HFFc6 (cell line): ENCODE measurements around the gene ASAP2. TPM values are rescaled to one million over a fixed set of nuclear protein-coding genes. Genes with fewer than 3 reads are reported as not detected.

Experiments used
- DNase-seq: peaks from one replicate; pipeline ENCODE4 v3.0.0-alpha.2; 2018
- H3K27ac Mint-ChIP-seq: 2 replicates; pipeline ENCODE4 v1.8.0; 2020; ENCODE audit warnings: mild to moderate bottlenecking, mixed read lengths
- H3K27me3 Mint-ChIP-seq: 2 replicates; pipeline ENCODE4 v1.8.0; 2021; ENCODE audit warnings: mild to moderate bottlenecking, moderate library complexity, mixed read lengths; ENCODE audit not compliant: insufficient read depth
- H3K36me3 Mint-ChIP-seq: 2 replicates; pipeline ENCODE4 v1.8.0; 2021; ENCODE audit warnings: low read depth, mixed read lengths
- H3K4me1 Mint-ChIP-seq: 2 replicates; pipeline ENCODE4 v1.8.0; 2020; ENCODE audit warnings: low read depth, mixed read lengths
- H3K4me3 Mint-ChIP-seq: 2 replicates; pipeline ENCODE4 v1.8.0; 2020; ENCODE audit warnings: mild to moderate bottlenecking, moderate library complexity, mixed read lengths
- H3K9me3 Mint-ChIP-seq: 2 replicates; pipeline ENCODE4 v1.8.0; 2020; ENCODE audit warnings: mild to moderate bottlenecking, mixed read lengths
- total RNA-seq, 6 experiments: library from RNA; stranded (reverse); fragmentation: NEBNext Ultra II Directional; extraction: Animal tissue kit (Norgen Biotek cat#: 25700); gene quantifications; 2 replicates in 1 of 6; 3 replicates in 5 of 6; pipeline ENCODE4 v1.2.3, GENCODE V29; 2021
- TF ChIP-seq, protein P1 (sequence below): fragments of 200-600 bp; sonication (generic); IDR thresholded peaks from 2 replicates; pipeline ENCODE4 v1.5.0; 2021; ENCODE audit warnings: antibody characterized with exemption, mild to moderate bottlenecking

Gene ASAP2
- total RNA-seq, 6 experiments from 2014 or later, result 31.2 to 37.4 (median 34.3) TPM

DNA sequence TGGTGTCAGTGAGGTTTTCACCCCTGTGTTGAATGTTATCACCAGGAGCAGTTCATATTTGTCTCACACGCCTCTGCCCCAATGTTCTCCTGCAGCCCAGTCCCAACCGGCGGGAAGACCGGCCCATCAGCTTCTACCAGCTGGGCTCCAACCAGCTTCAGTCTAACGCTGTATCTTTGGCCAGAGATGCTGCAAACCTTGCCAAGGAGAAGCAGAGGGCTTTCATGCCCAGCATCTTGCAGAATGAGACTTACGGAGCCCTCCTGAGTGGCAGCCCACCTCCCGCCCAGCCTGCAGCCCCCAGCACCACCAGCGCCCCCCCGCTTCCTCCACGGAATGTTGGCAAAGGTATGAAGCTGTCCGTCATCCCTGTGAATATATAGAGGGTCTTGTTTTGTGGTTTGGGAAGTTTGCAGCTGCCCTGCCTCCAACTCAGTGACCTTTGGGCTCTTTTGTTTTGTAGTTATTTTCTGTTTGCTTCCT is 181.6 kb downstream of the ASAP2 start:
- peaks cover 7% of the 10 kb centered on the region for H3K27me3 Mint-ChIP-seq
- no peak for DNase-seq
- no peak overlapping the region for H3K4me3 Mint-ChIP-seq
- H3K27ac Mint-ChIP-seq, result no peak overlapping the region
- TF ChIP-seq, protein P1, sequence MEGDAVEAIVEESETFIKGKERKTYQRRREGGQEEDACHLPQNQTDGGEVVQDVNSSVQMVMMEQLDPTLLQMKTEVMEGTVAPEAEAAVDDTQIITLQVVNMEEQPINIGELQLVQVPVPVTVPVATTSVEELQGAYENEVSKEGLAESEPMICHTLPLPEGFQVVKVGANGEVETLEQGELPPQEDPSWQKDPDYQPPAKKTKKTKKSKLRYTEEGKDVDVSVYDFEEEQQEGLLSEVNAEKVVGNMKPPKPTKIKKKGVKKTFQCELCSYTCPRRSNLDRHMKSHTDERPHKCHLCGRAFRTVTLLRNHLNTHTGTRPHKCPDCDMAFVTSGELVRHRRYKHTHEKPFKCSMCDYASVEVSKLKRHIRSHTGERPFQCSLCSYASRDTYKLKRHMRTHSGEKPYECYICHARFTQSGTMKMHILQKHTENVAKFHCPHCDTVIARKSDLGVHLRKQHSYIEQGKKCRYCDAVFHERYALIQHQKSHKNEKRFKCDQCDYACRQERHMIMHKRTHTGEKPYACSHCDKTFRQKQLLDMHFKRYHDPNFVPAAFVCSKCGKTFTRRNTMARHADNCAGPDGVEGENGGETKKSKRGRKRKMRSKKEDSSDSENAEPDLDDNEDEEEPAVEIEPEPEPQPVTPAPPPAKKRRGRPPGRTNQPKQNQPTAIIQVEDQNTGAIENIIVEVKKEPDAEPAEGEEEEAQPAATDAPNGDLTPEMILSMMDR, result no peak
- H3K36me3 Mint-ChIP-seq, result peaks cover 39% of the 10 kb centered on the region
- no peaks in the 10 kb centered on the region for H3K9me3 Mint-ChIP-seq
- H3K4me1 Mint-ChIP-seq, result peaks cover 14% of the 10 kb centered on the region

DNA sequence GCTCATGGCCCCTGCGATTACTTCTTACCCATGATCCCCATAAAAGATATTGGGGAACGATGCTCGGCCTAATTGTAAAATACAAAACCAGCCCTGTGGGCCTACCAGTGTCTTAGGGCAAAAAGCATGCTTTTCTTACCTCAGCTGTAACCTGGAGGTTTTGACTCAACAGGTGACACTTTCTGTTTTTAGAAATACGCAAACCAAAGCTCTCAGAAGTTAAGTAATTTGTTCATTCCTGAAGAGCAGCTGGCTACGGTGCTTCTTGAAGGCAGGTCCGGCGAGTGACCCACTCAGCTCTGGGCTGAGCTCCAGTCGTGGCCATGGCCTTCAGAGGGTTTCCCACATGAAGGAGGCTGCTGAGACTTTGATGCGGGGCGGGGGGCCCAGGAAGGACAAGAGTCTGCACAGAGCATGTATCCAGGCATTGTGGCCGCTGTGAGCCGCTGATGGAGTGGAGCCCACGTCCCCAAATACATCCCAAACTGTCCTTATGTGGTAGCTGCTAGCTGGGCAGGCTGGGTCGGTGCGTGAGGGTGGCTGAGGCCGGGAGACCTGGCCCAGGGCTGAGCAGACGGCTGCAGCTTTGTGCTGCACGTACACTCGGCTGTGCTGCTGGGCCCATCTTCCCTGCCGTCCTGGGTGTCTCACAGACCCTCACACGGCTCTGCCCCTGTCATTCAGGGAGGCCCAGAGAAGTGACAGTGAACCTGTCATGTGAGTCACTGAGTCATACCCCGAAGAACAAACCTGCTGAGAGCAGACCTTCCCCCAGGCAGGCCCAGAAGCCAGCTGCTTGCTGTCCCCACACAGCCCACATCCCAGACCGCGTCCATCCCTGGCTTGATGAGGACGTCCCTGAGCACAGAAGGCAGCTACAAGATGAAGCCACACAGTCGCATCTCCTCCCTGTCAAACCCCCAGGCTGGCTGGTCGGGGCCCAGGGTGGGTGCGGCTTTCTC is 182.6 kb downstream of the ASAP2 start:
- Mint-ChIP-seq H3K36me3 (peaks cover 33% of the 10 kb centered on the region; the same call in 1 of the 2 replicates), H3K27ac (no peak overlapping the region), H3K27me3 (peaks cover 7% of the 10 kb centered on the region), H3K9me3 (no peaks in the 10 kb centered on the region), H3K4me3 (no peak overlapping the region), H3K4me1 (peaks cover 14% of the 10 kb centered on the region)
- no peak for DNase-seq
- TF ChIP-seq, protein P1, result no peak

DNA sequence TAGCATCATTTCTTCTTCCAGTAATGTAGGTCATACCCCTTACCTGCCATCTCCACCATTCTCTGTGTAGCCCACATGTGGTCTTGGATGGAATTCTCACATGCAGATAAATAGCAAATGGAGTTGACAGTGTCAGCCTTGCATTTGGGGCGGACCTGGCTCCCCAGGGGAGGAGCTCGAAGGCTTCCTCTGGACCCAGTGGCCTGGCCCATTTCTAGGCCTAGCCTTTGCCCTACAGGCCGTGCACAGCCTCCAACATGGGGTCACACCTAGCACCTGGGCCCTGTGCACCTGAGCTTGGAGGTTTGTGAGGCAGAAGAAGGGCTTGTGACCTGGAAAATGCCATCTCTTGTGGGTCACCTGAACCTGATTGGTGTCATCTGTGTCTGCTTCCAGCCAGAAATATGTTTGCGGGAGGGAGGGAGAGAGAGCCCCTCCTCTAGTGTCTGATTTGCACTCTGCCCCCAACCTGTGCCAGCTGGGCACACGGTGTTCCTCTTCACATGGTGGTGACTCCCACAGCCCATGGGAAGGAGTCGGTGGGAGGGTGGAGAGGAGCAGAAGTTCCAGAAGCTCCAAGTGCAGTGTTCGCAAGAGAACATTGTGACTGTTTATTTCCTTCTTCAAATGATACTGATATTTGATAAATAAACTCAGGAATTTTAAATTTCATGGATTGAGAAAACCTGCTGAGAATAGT is 183.7 kb downstream of the ASAP2 start:
- peaks cover 32% of the 10 kb centered on the region; the same call in 1 of the 2 replicates for H3K36me3 Mint-ChIP-seq
- H3K4me1 Mint-ChIP-seq, result peaks cover 14% of the 10 kb centered on the region
- H3K9me3 Mint-ChIP-seq, result no peaks in the 10 kb centered on the region
- DNase-seq, result no peak
- TF ChIP-seq, protein P1, result no peak
- H3K27ac Mint-ChIP-seq, result no peak overlapping the region
- H3K27me3 Mint-ChIP-seq, result peaks cover 7% of the 10 kb centered on the region
- H3K4me3 Mint-ChIP-seq, result no peak overlapping the region

DNA sequence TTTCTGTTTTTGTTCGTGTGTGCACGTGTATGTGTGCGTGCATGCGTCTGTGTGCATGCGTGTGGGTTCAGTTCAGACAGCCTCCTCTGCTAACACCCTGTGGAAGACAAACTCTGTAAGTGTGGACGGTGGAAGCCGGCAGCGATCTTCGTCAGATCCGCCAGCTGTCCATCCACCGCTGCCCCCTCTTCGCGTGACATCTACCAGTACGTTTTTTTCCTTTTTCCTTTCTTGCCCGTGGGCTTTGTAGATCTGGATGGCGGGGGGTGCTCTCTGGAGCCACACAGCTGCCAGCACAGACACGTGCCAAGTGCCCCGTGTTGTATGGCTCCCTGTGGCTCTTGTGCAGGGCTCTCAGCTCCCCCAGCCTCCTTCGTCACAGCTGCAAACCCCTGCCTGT is 184.4 kb downstream of the ASAP2 start:
- DNase-seq, result no peak
- Mint-ChIP-seq H3K4me1 (peaks cover 8% of the 10 kb centered on the region), H3K36me3 (peaks cover 29% of the 10 kb centered on the region; the same call in 1 of the 2 replicates), H3K27me3 (peaks cover 7% of the 10 kb centered on the region), H3K27ac (no peak overlapping the region), H3K4me3 (no peak overlapping the region), H3K9me3 (no peaks in the 10 kb centered on the region)
- TF ChIP-seq, protein P1, result no peak

DNA sequence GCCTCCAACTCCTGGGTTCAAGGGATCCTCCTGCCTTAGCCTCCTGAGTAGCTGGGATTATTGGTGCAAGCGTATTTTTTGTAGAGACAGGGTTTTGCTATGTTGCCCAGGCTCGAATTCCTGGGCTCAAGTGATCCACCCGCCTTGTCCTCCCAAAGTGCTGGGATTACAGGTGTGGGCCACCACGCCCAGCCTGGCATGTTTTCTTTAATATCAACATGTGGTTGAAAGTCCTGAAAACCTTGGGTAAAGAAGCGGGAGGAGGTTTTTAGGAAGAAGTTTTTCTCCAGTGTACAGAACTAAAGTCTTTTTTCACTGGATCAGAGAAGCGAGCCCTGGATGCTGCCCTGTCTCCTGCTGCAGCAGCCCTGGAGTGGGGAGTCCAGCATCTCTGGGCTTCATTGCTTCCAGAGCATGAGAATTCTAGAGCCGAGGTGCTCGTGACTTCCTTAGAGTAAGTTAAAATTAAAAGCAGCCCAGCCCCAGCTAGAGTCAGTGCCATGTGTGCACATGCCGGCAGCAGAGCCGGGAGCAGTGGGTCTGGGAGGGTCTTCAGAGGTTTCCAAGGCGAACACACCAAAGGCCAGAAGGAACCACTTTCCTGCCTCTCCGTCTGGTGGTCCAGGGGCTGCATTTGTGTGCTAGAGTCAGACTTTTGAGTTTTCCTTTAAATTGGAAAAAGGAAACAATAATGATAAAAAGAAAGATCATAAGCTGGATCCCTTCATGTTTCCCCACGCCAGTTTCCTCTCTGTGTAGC is 185.5 kb downstream of the ASAP2 start:
- peaks cover 7% of the 10 kb centered on the region for H3K27me3 Mint-ChIP-seq
- H3K4me1 Mint-ChIP-seq, result no peaks in the 10 kb centered on the region
- H3K9me3 Mint-ChIP-seq, result no peaks in the 10 kb centered on the region
- DNase-seq, result no peak
- TF ChIP-seq, protein P1, result no peak
- no peak overlapping the region for H3K4me3 Mint-ChIP-seq
- H3K27ac Mint-ChIP-seq, result no peak overlapping the region
- H3K36me3 Mint-ChIP-seq, result peaks cover 30% of the 10 kb centered on the region; the same call in 1 of the 2 replicates
